ACC112 (cell line): ENCODE results near the gene FBXL15.

ENCODE experiments used
- H2AFZ ChIP-seq: fragments of 200-600 bp; sonication (generic); one replicate; pipeline ENCODE4 v1.6.0; 2017; ENCODE audit warnings: antibody characterized with exemption, low read length; ENCODE audit not compliant: unreplicated experiment
- H3K27ac ChIP-seq: fragments of 200-600 bp; sonication (generic); 2 replicates; pipeline ENCODE4 v1.5.1; 2014; ENCODE audit warnings: low read depth, mild to moderate bottlenecking, antibody characterized with exemption, low read length, moderate library complexity
- H3K27me3 ChIP-seq: fragments of 200-600 bp; sonication (generic); 2 replicates; pipeline ENCODE4 v1.6.1; 2014; ENCODE audit warnings: mild to moderate bottlenecking, antibody characterized with exemption, low read length, moderate library complexity, mixed read lengths; ENCODE audit not compliant: insufficient read depth
- H3K36me3 ChIP-seq: fragments of 200-600 bp; sonication (generic); 2 replicates; pipeline ENCODE4 v1.6.1; 2016; ENCODE audit warnings: mild to moderate bottlenecking, antibody characterized with exemption, low read length, moderate library complexity, mixed read lengths; ENCODE audit not compliant: insufficient read depth
- H3K4me1 ChIP-seq: fragments of 200-600 bp; sonication (generic); one replicate; pipeline ENCODE4 v1.6.1; 2016; ENCODE audit warnings: low read length, mixed read lengths; ENCODE audit not compliant: insufficient read depth, unreplicated experiment, control insufficient read depth
- H3K4me3 ChIP-seq: fragments of 200-600 bp; sonication (generic); 2 replicates; pipeline ENCODE4 v1.5.1; 2014; ENCODE audit warnings: mild to moderate bottlenecking, low read depth, low read length
- H3K79me2 ChIP-seq: fragments of 200-600 bp; sonication (generic); one replicate; pipeline ENCODE4 v1.6.0; 2016; ENCODE audit warnings: low read length; ENCODE audit not compliant: control insufficient read depth, unreplicated experiment, insufficient read depth

FBXL15 gene

GRCh38 chr10:102398172-102399020, 22.2 kb upstream of the FBXL15 start:
- Histone ChIP-seq H3K27me3 (no peaks in the 10 kb centered on the region), H3K4me3 (no peak overlapping the region; the same call in 1 of the 2 replicates), H3K36me3 (no peaks in the 10 kb centered on the region), H3K27ac (no peak overlapping the region), H3K79me2 (peaks cover 10% of the 10 kb centered on the region), H3K4me1 (peaks cover 21% of the 10 kb centered on the region), H2AFZ (no peak overlapping the region)

DNA sequence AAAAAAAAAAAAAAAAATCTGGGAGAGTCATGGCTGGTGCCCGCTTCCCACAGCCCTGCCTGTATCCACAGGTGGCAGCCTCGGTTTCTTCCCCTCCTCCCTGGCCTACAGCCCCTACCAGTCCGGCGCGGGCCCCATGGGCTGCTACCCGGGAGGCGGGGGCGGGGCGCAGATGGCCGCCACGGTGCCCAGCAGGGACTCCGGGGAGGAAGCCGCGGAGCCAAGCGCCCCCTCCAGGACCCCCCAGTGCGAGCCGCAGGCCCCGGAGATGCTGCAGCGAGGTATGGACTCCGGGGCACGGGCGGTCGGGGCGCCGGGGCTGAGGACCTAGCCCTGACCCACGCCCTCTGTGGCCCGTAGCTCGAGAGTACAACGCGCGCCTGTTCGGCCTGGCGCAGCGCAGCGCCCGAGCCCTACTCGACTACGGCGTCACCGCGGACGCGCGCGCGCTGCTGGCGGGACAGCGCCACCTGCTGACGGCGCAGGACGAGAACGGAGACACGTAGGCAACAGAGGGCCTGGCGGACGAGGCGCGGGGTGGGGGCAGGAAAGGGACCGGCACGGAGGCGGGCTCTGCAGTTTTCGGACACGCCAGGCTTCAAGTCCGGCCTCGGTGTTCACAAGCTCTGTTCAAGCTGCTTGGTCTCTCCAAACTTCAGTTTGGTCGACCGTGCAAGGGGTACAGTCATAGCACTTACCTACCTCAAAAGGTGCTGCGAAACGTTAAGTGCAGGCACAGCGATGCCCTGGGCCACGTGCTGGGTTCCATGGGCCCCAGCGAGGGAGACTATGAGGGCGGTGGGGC, 21.2 kb upstream of the FBXL15 start:
- no peaks in the 10 kb centered on the region for H3K27me3 ChIP-seq
- peak overlapping the region; percentile 60 for H3K4me3 ChIP-seq
- H3K27ac ChIP-seq = no peak overlapping the region
- H3K79me2 ChIP-seq = peaks cover 10% of the 10 kb centered on the region
- no peak overlapping the region for H2AFZ ChIP-seq
- H3K4me1 ChIP-seq = peaks cover 21% of the 10 kb centered on the region
- H3K36me3 ChIP-seq = no peaks in the 10 kb centered on the region

DNA sequence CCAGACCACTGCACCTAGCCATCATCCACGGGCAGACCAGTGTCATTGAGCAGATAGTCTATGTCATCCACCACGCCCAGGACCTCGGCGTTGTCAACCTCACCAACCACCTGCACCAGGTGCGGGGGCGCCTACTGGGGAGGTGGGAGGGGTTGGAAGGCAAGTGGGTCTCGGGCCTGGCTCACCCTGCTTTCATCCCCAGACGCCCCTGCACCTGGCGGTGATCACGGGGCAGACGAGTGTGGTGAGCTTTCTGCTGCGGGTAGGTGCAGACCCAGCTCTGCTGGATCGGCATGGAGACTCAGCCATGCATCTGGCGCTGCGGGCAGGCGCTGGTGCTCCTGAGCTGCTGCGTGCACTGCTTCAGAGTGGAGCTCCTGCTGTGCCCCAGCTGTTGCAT, 20.6 kb upstream of the FBXL15 start:
- no peaks in the 10 kb centered on the region for H3K36me3 ChIP-seq
- H3K27ac ChIP-seq = no peak overlapping the region
- H3K27me3 ChIP-seq = no peaks in the 10 kb centered on the region
- H3K79me2 ChIP-seq = peaks cover 10% of the 10 kb centered on the region
- H3K4me3 ChIP-seq = no peak overlapping the region
- peaks cover 21% of the 10 kb centered on the region for H3K4me1 ChIP-seq
- no peak overlapping the region for H2AFZ ChIP-seq

DNA sequence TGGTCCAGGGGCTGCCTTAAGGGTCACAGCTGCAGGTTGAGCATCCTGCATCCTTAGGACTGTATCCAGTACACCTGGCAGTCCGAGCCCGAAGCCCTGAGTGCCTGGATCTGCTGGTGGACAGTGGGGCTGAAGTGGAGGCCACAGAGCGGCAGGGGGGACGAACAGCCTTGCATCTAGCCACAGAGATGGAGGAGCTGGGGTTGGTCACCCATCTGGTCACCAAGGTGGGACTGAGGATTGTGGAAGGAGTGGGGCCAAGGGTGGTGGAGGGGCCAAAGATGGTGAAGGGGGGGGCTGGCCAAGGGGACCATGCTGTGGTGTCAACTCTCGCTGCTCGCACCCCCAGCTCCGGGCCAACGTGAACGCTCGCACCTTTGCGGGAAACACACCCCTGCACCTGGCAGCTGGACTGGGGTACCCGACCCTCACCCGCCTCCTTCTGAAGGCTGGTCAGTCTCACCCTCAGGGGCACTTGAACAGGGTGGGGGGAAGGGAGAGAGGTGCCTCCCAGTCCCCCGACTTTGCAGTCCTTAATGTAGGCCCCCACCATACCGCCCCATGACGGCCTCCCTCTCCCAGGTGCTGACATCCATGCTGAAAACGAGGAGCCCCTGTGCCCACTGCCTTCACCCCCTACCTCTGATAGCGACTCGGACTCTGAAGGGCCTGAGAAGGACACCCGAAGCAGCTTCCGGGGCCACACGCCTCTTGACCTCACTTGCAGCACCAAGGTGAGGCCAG, 19.9 kb upstream of the FBXL15 start:
- Histone ChIP-seq H3K27ac (no peak overlapping the region), H2AFZ (no peak overlapping the region), H3K4me1 (peaks cover 21% of the 10 kb centered on the region), H3K36me3 (no peaks in the 10 kb centered on the region), H3K4me3 (no peak overlapping the region), H3K79me2 (peaks cover 10% of the 10 kb centered on the region), H3K27me3 (no peaks in the 10 kb centered on the region)

GRCh38 chr10:102401342-102401654, 19.3 kb upstream of the FBXL15 start:
- Histone ChIP-seq H3K79me2 (peaks cover 5% of the 10 kb centered on the region), H3K4me1 (peaks cover 19% of the 10 kb centered on the region), H3K36me3 (no peaks in the 10 kb centered on the region), H2AFZ (no peak overlapping the region), H3K4me3 (no peak overlapping the region), H3K27me3 (no peaks in the 10 kb centered on the region), H3K27ac (no peak overlapping the region)

GRCh38 chr10:102401735-102402511, 18.7 kb upstream of the FBXL15 start:
- Histone ChIP-seq H3K36me3 (no peaks in the 10 kb centered on the region), H2AFZ (no peak overlapping the region), H3K27me3 (no peaks in the 10 kb centered on the region), H3K4me3 (no peak overlapping the region), H3K27ac (no peak overlapping the region), H3K4me1 (peaks cover 12% of the 10 kb centered on the region), H3K79me2 (no peaks in the 10 kb centered on the region)

DNA sequence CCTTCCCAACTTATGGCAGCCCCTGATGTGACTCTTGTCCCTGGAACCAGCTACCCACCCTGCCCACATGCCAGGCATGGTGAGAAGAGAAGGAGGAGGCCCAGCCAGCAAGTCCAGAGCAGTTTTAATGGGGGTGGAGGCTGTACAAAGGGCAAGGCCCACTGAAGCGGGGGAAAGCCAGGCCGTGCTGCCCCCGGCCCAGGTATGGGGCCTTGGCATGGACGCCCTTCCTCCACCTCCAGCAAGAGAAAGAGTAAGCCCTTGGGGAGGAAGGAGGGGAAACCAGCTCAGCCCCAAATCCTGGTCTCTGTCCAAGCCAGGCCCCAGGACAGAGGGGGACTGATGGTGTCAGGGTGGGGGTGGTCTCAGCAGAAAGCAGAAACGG, 18.1 kb upstream of the FBXL15 start:
- peaks cover 11% of the 10 kb centered on the region for H3K4me1 ChIP-seq
- H3K27me3 ChIP-seq = no peaks in the 10 kb centered on the region
- no peak overlapping the region for H2AFZ ChIP-seq
- H3K27ac ChIP-seq = no peak overlapping the region
- no peaks in the 10 kb centered on the region for H3K36me3 ChIP-seq
- no peaks in the 10 kb centered on the region for H3K79me2 ChIP-seq
- no peak overlapping the region for H3K4me3 ChIP-seq

GRCh38 chr10:102403115-102403514, 17.5 kb upstream of the FBXL15 start:
- Histone ChIP-seq H2AFZ (no peak overlapping the region), H3K27me3 (peaks cover 4% of the 10 kb centered on the region; the same call in 1 of the 2 replicates), H3K79me2 (no peaks in the 10 kb centered on the region), H3K27ac (no peak overlapping the region), H3K36me3 (no peaks in the 10 kb centered on the region), H3K4me3 (no peak overlapping the region), H3K4me1 (peaks cover 11% of the 10 kb centered on the region)

DNA sequence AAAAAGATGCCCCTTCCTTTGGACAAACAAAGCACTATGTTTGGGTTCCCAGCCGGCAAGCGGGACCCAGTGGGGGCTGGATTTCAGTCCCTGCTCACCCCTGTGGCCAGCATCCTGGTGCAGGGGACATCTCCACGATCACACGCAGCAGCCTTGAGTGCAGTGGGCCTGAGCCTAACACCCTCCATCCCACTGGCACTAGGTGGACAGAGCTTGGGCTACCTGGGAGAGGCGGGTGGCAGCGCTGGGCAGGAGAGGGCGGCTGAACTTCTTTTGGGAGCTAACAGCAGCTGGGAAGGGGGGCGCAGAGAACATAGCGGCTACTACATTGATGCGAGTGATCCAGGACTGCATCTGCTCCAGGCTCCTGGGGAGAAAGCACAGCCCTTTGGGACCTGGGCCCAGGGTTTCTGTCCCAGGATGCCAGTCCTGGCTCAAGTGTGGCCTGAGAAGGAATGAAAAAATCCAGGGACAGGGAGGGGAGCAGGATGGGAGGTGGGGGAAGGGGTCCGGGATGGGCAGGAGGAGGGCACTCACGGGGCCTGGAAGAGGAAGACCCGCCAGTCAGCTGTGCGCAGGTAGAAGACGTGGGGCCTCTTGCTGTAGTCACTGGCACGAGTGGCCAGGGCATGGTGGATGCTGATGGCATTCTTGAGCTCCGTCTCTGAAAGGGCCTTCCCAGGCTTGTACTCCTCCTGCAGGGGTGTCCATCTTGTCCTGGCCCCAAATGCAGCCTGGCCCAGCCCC, 16.1 kb upstream of the FBXL15 start:
- Histone ChIP-seq H3K27ac (no peak overlapping the region), H3K36me3 (no peaks in the 10 kb centered on the region), H3K27me3 (peaks cover 16% of the 10 kb centered on the region), H3K4me1 (peaks cover 15% of the 10 kb centered on the region), H2AFZ (no peak overlapping the region), H3K4me3 (no peak overlapping the region), H3K79me2 (no peaks in the 10 kb centered on the region)
